ENCODE data around the gene IMMP2L. TPM values are rescaled to one million over a fixed set of nuclear protein-coding genes. Genes with fewer than 3 reads are reported as not detected.

Gene IMMP2L
- total and polyA plus RNA-seq, 4 donors = 7.3 to 21.1 (median 12.4) TPM

DNA sequence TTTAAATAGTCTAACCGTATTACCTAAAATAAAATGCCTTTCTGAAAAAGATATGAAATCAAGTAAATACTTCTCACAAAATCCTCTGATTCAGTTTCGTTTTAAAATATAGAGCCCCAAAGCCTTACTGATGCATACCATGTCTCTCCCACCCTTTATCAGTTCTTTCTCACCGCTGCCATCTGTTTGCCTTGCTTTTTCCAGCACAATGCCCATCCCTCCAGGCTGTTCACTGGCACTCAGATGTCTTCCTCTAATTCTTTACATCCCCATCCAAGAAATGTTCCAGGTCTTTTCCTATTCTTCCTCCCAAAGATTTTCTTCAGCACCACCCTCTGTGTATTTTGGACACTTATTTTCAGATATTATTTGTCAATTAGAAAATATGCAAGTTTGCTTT lies 587.9 kb downstream of the IMMP2L start:
- TF ChIP-seq, protein P1, sequence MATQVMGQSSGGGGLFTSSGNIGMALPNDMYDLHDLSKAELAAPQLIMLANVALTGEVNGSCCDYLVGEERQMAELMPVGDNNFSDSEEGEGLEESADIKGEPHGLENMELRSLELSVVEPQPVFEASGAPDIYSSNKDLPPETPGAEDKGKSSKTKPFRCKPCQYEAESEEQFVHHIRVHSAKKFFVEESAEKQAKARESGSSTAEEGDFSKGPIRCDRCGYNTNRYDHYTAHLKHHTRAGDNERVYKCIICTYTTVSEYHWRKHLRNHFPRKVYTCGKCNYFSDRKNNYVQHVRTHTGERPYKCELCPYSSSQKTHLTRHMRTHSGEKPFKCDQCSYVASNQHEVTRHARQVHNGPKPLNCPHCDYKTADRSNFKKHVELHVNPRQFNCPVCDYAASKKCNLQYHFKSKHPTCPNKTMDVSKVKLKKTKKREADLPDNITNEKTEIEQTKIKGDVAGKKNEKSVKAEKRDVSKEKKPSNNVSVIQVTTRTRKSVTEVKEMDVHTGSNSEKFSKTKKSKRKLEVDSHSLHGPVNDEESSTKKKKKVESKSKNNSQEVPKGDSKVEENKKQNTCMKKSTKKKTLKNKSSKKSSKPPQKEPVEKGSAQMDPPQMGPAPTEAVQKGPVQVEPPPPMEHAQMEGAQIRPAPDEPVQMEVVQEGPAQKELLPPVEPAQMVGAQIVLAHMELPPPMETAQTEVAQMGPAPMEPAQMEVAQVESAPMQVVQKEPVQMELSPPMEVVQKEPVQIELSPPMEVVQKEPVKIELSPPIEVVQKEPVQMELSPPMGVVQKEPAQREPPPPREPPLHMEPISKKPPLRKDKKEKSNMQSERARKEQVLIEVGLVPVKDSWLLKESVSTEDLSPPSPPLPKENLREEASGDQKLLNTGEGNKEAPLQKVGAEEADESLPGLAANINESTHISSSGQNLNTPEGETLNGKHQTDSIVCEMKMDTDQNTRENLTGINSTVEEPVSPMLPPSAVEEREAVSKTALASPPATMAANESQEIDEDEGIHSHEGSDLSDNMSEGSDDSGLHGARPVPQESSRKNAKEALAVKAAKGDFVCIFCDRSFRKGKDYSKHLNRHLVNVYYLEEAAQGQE (IDR thresholded peaks at IDR 0.05) = no peak
- TF ChIP-seq HNF4G (IDR thresholded peaks at IDR 0.05) = no peak
- TF ChIP-seq, protein P2, sequence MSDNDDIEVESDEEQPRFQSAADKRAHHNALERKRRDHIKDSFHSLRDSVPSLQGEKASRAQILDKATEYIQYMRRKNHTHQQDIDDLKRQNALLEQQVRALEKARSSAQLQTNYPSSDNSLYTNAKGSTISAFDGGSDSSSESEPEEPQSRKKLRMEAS (IDR thresholded peaks at IDR 0.05) = no peak
- no peak for TF ChIP-seq TAF1 (conservative IDR thresholded peaks at IDR 0.05)
- TF ChIP-seq FOXA1 (IDR thresholded peaks at IDR 0.05) = no peak
- no peaks in the 10 kb centered on the region for H3K27me3 ChIP-seq (ENCODE audit: control insufficient read depth in 4 of 4, insufficient read depth in 4 of 4, low read length in 3 of 4)
- no peak overlapping the region for H3K9ac ChIP-seq (ENCODE audit: low read depth in 1 of 2, low read length in 2 of 2)
- H3K36me3 ChIP-seq (ENCODE audit: control insufficient read depth in 4 of 4, insufficient read depth in 3 of 4, low read depth in 1 of 4, low read length in 3 of 4) = no peaks in the 10 kb centered on the region
- H3K9me3 ChIP-seq (ENCODE audit: control insufficient read depth in 4 of 4, low read length in 3 of 4) = no peaks in the 10 kb centered on the region
- no peaks in the 10 kb centered on the region for H3K4me1 ChIP-seq (ENCODE audit: control insufficient read depth in 4 of 4, insufficient read depth in 4 of 4, low read length in 3 of 4)
- H3K27ac ChIP-seq (ENCODE audit: low read depth in 1 of 2, low read length in 2 of 2) = no peak overlapping the region
- 89% methylated on average over 3 of the region's 3 CpGs for WGBS
- H3K4me3 ChIP-seq (ENCODE audit: low read depth in 1 of 3, low read length in 3 of 3) = no peak overlapping the region
- no peak for DNase-seq (ENCODE audit: low spot score)

DNA sequence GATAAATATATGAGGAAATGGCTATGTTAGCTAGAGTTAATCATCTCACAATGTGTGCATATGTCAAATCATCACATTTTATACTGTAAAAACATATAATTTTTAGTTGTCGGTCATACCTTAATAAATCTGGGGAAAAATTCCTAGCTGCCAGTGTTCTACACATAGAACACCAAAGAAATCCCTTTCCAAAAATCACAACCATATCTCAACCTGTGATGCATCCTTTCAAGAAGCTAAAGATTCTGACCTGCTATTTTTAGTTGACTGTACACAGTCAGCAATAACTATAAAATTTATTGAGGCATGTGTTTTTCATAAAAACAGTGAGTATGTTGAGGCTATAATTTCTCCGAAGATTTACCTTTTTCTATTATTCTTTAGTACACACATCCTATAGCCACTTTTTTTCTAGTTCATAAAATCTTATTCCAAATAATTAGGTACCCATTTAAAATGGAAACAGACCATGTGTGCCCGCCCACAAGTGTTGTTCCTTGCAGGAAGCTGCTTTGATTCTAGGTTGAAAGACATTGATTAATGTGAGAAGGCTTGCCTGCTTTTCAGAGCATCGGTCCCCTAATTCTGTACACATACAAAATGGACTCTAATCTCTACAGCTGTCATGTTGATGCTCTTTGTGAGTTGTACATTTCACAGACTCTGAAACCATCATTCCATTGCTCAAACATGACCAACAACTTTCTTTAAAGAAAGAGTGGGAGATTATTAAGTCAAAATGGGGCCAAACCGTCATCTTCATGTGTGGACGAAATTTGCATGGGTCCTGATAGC lies 588.9 kb downstream of the IMMP2L start:
- WGBS = 94% methylated on average over 6 of the region's 6 CpGs

DNA sequence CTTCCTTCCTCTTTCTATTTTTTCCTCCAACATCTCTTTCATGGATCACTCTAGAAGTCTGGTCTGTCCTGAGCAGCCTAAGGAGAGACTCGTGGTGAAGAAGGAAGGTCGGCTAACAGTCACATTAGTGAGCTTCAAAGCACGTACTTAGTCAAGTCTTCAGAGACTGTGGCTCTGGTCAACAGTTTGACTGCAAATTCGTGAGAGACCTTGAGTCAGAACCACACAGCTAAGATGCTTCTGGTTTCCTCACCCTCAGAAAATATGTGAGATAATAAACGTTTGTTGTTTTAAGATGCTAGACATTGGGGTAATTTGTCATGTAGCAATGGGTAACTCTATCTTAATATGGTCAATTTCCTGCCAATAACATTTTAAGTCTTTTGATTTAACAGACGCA lies 597.5 kb downstream of the IMMP2L start:
- Histone ChIP-seq H3K4me1 (ENCODE audit: control insufficient read depth in 4 of 4, insufficient read depth in 4 of 4, low read length in 3 of 4) (no peaks in the 10 kb centered on the region), H3K4me3 (ENCODE audit: low read depth in 1 of 3, low read length in 3 of 3) (no peak overlapping the region), H3K36me3 (ENCODE audit: control insufficient read depth in 4 of 4, insufficient read depth in 3 of 4, low read depth in 1 of 4, low read length in 3 of 4) (no peaks in the 10 kb centered on the region), H3K9ac (ENCODE audit: low read depth in 1 of 2, low read length in 2 of 2) (no peak overlapping the region), H3K27ac (ENCODE audit: low read depth in 1 of 2, low read length in 2 of 2) (no peak overlapping the region), H3K27me3 (ENCODE audit: control insufficient read depth in 4 of 4, insufficient read depth in 4 of 4, low read length in 3 of 4) (no peaks in the 10 kb centered on the region), H3K9me3 (ENCODE audit: control insufficient read depth in 4 of 4, low read length in 3 of 4) (no peaks in the 10 kb centered on the region)
- DNase-seq (ENCODE audit: low spot score) = no peak
- 64% methylated on average over 6 of the region's 6 CpGs for WGBS
- TF ChIP-seq, protein P3, sequence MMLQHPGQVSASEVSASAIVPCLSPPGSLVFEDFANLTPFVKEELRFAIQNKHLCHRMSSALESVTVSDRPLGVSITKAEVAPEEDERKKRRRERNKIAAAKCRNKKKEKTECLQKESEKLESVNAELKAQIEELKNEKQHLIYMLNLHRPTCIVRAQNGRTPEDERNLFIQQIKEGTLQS (IDR thresholded peaks at IDR 0.05) = no peak
- TF ChIP-seq FOXA1 (IDR thresholded peaks at IDR 0.05) = no peak

More for the DNA sequence above, 588.9 kb downstream of the IMMP2L start:
- DNase-seq (ENCODE audit: low spot score) = no peak
- no peaks in the 10 kb centered on the region for H3K9me3 ChIP-seq (ENCODE audit: control insufficient read depth in 4 of 4, low read length in 3 of 4)
- TF ChIP-seq RXRA (IDR thresholded peaks at IDR 0.05) = no peak
- TF ChIP-seq, protein P1 (IDR thresholded peaks at IDR 0.05) = no peak
- no peak overlapping the region for H3K27ac ChIP-seq (ENCODE audit: low read depth in 1 of 2, low read length in 2 of 2)
- H3K27me3 ChIP-seq (ENCODE audit: control insufficient read depth in 4 of 4, insufficient read depth in 4 of 4, low read length in 3 of 4) = no peaks in the 10 kb centered on the region
- no peaks in the 10 kb centered on the region for H3K4me1 ChIP-seq (ENCODE audit: control insufficient read depth in 4 of 4, insufficient read depth in 4 of 4, low read length in 3 of 4)
- no peaks in the 10 kb centered on the region for H3K36me3 ChIP-seq (ENCODE audit: control insufficient read depth in 4 of 4, insufficient read depth in 3 of 4, low read depth in 1 of 4, low read length in 3 of 4)
- H3K9ac ChIP-seq (ENCODE audit: low read depth in 1 of 2, low read length in 2 of 2) = no peak overlapping the region
- no peak overlapping the region for H3K4me3 ChIP-seq (ENCODE audit: low read depth in 1 of 3, low read length in 3 of 3)

Data from liver (tissue), 9 donors.